ENCODE results near the gene CC2D2B. TPM values are rescaled to one million over a fixed set of nuclear protein-coding genes. Genes with fewer than 3 reads are reported as not detected.
A peak's percentile ranks its signal among the peaks of the same experiment; 100 is the strongest.

Gene CC2D2B
- total RNA-seq, 2 donors from 2014 or later: 0.15 to 0.48 TPM

DNA sequence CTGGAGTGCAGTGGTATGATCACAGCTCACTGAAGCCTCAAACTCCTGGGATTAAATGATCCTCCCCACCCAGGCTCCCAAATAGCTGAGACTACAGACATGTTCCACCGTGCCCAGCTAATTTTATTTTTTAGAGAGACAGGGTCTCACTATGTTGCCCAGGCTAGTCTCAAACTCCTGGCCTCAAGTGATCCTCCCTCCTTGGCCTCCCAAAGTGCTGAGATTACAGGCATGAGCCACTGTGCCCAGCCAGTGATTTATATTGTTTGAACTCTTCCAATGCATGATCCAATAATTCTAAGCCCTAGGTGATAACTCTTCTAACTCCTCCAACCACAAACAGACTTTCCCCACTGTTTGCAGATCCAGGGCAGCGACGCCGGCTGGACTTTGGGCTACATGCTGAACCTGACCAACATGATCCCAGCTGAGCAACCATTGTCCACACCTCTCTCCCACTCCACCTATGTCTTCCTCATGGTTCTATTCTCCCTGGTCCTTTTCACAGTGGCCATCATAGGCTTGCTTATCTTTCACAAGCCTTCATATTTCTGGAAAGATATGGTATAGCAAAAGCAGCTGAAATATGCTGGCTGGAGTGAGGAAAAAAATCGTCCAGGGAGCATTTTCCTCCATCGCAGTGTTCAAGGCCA is 41.8 kb upstream of the CC2D2B start:
- peak; percentile 55 for DNase-seq
- peak overlapping the region; percentile 29 for H3K27ac ChIP-seq

GRCh38 chr10:95866467-95866842 is 41.3 kb upstream of the CC2D2B start:
- DNase-seq: no peak

More for the DNA sequence above, 41.8 kb upstream of the CC2D2B start:
- H3K27me3 ChIP-seq: no peaks in the 10 kb centered on the region
- intact Hi-C loops (cut with DNase I): no loop called here
- H3K9me3 ChIP-seq: no peaks in the 10 kb centered on the region
- no peaks in the 10 kb centered on the region for H3K4me1 ChIP-seq
- no peaks in the 10 kb centered on the region for H3K36me3 ChIP-seq
- TF ChIP-seq, protein P1, sequence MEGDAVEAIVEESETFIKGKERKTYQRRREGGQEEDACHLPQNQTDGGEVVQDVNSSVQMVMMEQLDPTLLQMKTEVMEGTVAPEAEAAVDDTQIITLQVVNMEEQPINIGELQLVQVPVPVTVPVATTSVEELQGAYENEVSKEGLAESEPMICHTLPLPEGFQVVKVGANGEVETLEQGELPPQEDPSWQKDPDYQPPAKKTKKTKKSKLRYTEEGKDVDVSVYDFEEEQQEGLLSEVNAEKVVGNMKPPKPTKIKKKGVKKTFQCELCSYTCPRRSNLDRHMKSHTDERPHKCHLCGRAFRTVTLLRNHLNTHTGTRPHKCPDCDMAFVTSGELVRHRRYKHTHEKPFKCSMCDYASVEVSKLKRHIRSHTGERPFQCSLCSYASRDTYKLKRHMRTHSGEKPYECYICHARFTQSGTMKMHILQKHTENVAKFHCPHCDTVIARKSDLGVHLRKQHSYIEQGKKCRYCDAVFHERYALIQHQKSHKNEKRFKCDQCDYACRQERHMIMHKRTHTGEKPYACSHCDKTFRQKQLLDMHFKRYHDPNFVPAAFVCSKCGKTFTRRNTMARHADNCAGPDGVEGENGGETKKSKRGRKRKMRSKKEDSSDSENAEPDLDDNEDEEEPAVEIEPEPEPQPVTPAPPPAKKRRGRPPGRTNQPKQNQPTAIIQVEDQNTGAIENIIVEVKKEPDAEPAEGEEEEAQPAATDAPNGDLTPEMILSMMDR (IDR thresholded peaks at IDR 0.05): no peak
- H3K4me3 ChIP-seq: no peak overlapping the region
- H3K9ac ChIP-seq (ENCODE audit: low read depth in 2 of 2, low read length in 2 of 2): no peak overlapping the region

GRCh38 chr10:95867866-95868265 is 39.9 kb upstream of the CC2D2B start:
- no peaks in the 10 kb centered on the region for H3K27me3 ChIP-seq
- H3K4me1 ChIP-seq: no peaks in the 10 kb centered on the region
- intact Hi-C loops (cut with DNase I): no loop called here
- no peaks in the 10 kb centered on the region for H3K9me3 ChIP-seq
- TF ChIP-seq, protein P1 (IDR thresholded peaks at IDR 0.05): no peak
- no peak overlapping the region for H3K9ac ChIP-seq (ENCODE audit: low read depth in 2 of 2, low read length in 2 of 2)
- H3K4me3 ChIP-seq: no peak overlapping the region
- no peak overlapping the region for H3K27ac ChIP-seq
- DNase-seq: no peak
- H3K36me3 ChIP-seq: no peaks in the 10 kb centered on the region

More at GRCh38 chr10:95866467-95866842, 41.3 kb upstream of the CC2D2B start:
- Histone ChIP-seq H3K4me1 (no peaks in the 10 kb centered on the region), H3K27ac (peak overlapping the region; percentile 29), H3K27me3 (no peaks in the 10 kb centered on the region), H3K9me3 (no peaks in the 10 kb centered on the region), H3K4me3 (no peak overlapping the region), H3K36me3 (no peaks in the 10 kb centered on the region), H3K9ac (ENCODE audit: low read depth in 2 of 2, low read length in 2 of 2) (no peak overlapping the region)
- TF ChIP-seq, protein P1 (IDR thresholded peaks at IDR 0.05): no peak
- intact Hi-C loops (cut with DNase I): no loop called here

DNA sequence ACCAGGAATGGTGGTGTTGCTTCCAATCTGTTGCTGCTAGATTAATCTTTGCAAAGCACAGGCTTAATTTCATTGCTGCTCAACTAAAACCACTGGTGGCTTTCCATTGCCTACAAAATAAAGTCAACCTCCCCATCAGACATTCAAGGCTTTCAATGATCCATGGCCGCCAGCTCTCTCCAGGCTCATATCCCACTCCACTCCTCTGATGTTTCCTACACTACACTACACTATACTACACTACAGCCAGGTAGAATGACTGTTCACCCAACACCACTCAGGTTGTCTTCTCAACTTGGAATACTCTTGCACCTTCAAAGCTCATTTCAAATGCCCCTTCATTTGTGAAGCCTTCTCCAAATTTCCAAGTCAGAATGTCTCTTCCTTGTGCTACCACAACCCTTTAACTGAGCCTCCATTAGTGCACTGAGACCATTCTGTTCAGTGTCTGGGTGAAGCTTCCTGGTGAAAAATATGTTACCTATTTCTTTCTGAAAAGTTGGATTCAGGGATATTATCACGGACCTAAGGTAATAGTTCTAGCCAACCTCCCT is 35.5 kb upstream of the CC2D2B start:
- TF ChIP-seq, protein P1 (IDR thresholded peaks at IDR 0.05): no peak
- DNase-seq: no peak
- H3K9me3 ChIP-seq: no peaks in the 10 kb centered on the region
- H3K36me3 ChIP-seq: no peaks in the 10 kb centered on the region
- H3K27ac ChIP-seq: no peak overlapping the region
- H3K27me3 ChIP-seq: no peaks in the 10 kb centered on the region
- H3K4me3 ChIP-seq: no peak overlapping the region
- H3K9ac ChIP-seq (ENCODE audit: low read depth in 2 of 2, low read length in 2 of 2): no peak overlapping the region
- intact Hi-C loops (cut with DNase I): no loop called here
- H3K4me1 ChIP-seq: no peaks in the 10 kb centered on the region

GRCh38 chr10:95873139-95873538 is 34.6 kb upstream of the CC2D2B start:
- H3K27ac ChIP-seq: no peak overlapping the region
- intact Hi-C loops (cut with DNase I): no loop called here
- H3K9ac ChIP-seq (ENCODE audit: low read depth in 2 of 2, low read length in 2 of 2): no peak overlapping the region
- no peak overlapping the region for H3K4me3 ChIP-seq
- no peaks in the 10 kb centered on the region for H3K4me1 ChIP-seq
- H3K36me3 ChIP-seq: no peaks in the 10 kb centered on the region
- H3K9me3 ChIP-seq: no peaks in the 10 kb centered on the region
- no peak for DNase-seq
- TF ChIP-seq, protein P1 (IDR thresholded peaks at IDR 0.05): no peak
- H3K27me3 ChIP-seq: no peaks in the 10 kb centered on the region
